Ovary (tissue), 9 donors: ENCODE measurements around the gene ADGRG2. TPM values are rescaled to one million over a fixed set of nuclear protein-coding genes. Genes with fewer than 3 reads are reported as not detected.
"Not testable (repeated sequence)": the region's sequence is repeated elsewhere in the genome, so short reads cannot be mapped to it uniquely, and the experiment has no call there.

Experiments
- DNase-seq, 5 donors: peaks; one replicate each; pipeline ENCODE4 v3.0.0-alpha.2; 2019 to 2020
- H3K27ac ChIP-seq, 2 donors: fragments of 200-600 bp; one replicate each; pipeline versions ENCODE4 v1.5.1 to v1.8.0; 2019 to 2022
- H3K27me3 ChIP-seq: fragments of 200-600 bp; one replicate; pipeline ENCODE4 v1.8.0; 2022
- H3K36me3 ChIP-seq: fragments of 200-600 bp; sonication (generic); one replicate; pipeline ENCODE4 v1.5.1; 2019
- H3K4me1 ChIP-seq: one replicate; pipeline ENCODE4 v1.8.1; 2013; ENCODE audit warnings: mild to moderate bottlenecking, moderate library complexity; ENCODE audit not compliant: insufficient read depth
- H3K4me3 ChIP-seq: fragments of 200-600 bp; sonication (generic); one replicate; pipeline ENCODE4 v1.5.1; 2017
- H3K9me3 ChIP-seq, 2 donors: fragments of 200-600 bp in 1 of 2; sonication (generic) in 1 of 2; one replicate each; pipeline versions ENCODE4 v1.5.1 to v1.8.1; 2013 to 2019; ENCODE audit warnings: mild to moderate bottlenecking in 1 of 2, moderate library complexity in 1 of 2
- EP300 ChIP-seq: sonication (generic); formaldehyde crosslinking; IDR thresholded peaks from one replicate; pipeline ENCODE4 v1.6.1; 2017; ENCODE audit warnings: antibody characterized with exemption
- POLR2A ChIP-seq: fragments of 450-650 bp; IDR thresholded peaks from one replicate; pipeline ENCODE4 v1.6.1; 2017; ENCODE audit warnings: antibody characterized with exemption, mild to moderate bottlenecking, moderate library complexity
- WGBS, 3 donors: extraction: QIAGEN DNeasy Blood & Tissue Kit in 1 of 3; methylation state at CpG; one replicate each; pipeline versions ENCODE4 v1.1.5 to v1.1.7; 2013 to 2017; 5-methylcytosine and 5-hydroxymethylcytosine counted together
- intact Hi-C, 4 donors: fragments of 100-400 bp; cut with DNase I; formaldehyde crosslinking; loops; one replicate each; pipeline versions ENCODE4 v1.11.0 to v1.15.1; 2022 to 2023
- polyA plus RNA-seq, 2 donors: library from polyadenylated mRNA; stranded (reverse); fragments of 200-250 nt in 1 of 2; fragments of 350-450 nt in 1 of 2; fragmentation: Illumina TruSeq in 1 of 2; extraction: RNeasy Lipid Tissue Mini Kit (QIAGEN cat#74804) in 1 of 2; gene quantifications; one replicate each; pipeline ENCODE4 v1.2.3, GENCODE V29; 2013 to 2014
- total RNA-seq, 7 donors: library from RNA; depleted of rRNA in 2 of 7; stranded (reverse); fragments of >200 nt in 2 of 7; fragmentation: NEBNext Ultra II Directional in 3 of 7; extraction: Animal tissue kit (Norgen Biotek cat#: 25700) in 3 of 7; gene quantifications; one replicate each; pipeline versions ENCODE4 v1.1.0 to v1.2.4, GENCODE V29; 2016 to 2023
- TF ChIP-seq, protein P1 (sequence below), 3 donors: fragments of 450-650 bp in 2 of 3; fragments of 200-600 bp in 1 of 3; IDR thresholded peaks; one replicate each; pipeline versions ENCODE4 v1.5.1 to v1.8.0; 2016 to 2022; ENCODE audit warnings: antibody characterized with exemption in 3 of 3, mild to moderate bottlenecking in 1 of 3
- donor health status: DM: no; HTN: no; CAD: no; lungs with moderate emphysema.
- donor health status: DM: no; HTN: no; CAD: no.
- donor health status: Bipolar disorder and iron deficiency.
- donor health status: DM: yes; HTN: yes; CAD: no.
- donor health status: DM: no; HTN: no; CAD: no.
- donor health status: DM: yes; HTN: yes; CAD: no.

The ADGRG2 gene
- total and polyA plus RNA-seq, 9 donors: 0.08 to 16.2 (median 1.3) TPM

GRCh38 chrX:19089555-19090040 is 32.7 kb downstream of the ADGRG2 start:
- Histone ChIP-seq H3K4me3 (no peak overlapping the region), H3K27ac (no peak overlapping the region), H3K36me3 (no peaks in the 10 kb centered on the region), H3K27me3 (no peaks in the 10 kb centered on the region), H3K9me3 (no peaks in the 10 kb centered on the region), H3K4me1 (no peaks in the 10 kb centered on the region)
- TF ChIP-seq EP300: no peak
- intact Hi-C loops: no loop called here
- no peak for DNase-seq
- WGBS, 3 donors: 70 to 74% (median 73%) methylated on average over 2 of the region's 2 CpGs

GRCh38 chrX:19086102-19086772 is 36.0 kb downstream of the ADGRG2 start:
- TF ChIP-seq POLR2A: no peak
- TF ChIP-seq EP300: no peak
- TF ChIP-seq, protein P1, sequence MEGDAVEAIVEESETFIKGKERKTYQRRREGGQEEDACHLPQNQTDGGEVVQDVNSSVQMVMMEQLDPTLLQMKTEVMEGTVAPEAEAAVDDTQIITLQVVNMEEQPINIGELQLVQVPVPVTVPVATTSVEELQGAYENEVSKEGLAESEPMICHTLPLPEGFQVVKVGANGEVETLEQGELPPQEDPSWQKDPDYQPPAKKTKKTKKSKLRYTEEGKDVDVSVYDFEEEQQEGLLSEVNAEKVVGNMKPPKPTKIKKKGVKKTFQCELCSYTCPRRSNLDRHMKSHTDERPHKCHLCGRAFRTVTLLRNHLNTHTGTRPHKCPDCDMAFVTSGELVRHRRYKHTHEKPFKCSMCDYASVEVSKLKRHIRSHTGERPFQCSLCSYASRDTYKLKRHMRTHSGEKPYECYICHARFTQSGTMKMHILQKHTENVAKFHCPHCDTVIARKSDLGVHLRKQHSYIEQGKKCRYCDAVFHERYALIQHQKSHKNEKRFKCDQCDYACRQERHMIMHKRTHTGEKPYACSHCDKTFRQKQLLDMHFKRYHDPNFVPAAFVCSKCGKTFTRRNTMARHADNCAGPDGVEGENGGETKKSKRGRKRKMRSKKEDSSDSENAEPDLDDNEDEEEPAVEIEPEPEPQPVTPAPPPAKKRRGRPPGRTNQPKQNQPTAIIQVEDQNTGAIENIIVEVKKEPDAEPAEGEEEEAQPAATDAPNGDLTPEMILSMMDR (IDR thresholded peaks at IDR 0.05): no peak
- Histone ChIP-seq H3K27ac (no peak overlapping the region), H3K4me3 (no peak overlapping the region), H3K4me1 (no peaks in the 10 kb centered on the region), H3K9me3 (no peaks in the 10 kb centered on the region), H3K27me3 (no peaks in the 10 kb centered on the region), H3K36me3 (no peaks in the 10 kb centered on the region)
- no peak for DNase-seq
- 70 to 80% (median 75%) methylated on average over 8 of the region's 8 CpGs for WGBS, 3 donors
- intact Hi-C loops: no loop called here

DNA sequence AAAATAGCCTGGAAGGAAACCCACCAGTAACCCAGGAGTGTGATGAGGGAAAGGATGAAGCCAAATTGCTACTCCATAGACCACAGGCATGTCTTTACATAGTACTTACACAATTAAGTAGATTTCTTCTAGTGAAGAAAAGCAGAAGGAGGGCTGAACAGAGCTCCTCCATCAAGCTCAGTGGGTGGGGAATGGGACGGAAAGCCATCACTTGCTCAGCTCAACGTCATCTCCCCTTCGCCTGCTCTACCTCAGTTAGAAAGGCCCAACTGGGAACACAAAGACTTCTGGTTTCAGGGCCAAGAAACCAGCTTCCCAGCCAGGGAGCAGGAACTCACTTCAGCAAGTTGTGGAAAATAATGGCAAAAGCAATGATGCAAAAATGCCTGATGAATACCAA is 36.6 kb downstream of the ADGRG2 start:
- WGBS, 3 donors: 86 to 94% (median 87%) methylated on average over 3 of the region's 3 CpGs
- H3K27me3 ChIP-seq: no peaks in the 10 kb centered on the region
- no peaks in the 10 kb centered on the region for H3K36me3 ChIP-seq
- H3K27ac ChIP-seq: no peak overlapping the region
- no peak for TF ChIP-seq EP300
- TF ChIP-seq POLR2A: no peak
- TF ChIP-seq, protein P1 (IDR thresholded peaks at IDR 0.05): no peak
- H3K9me3 ChIP-seq: no peaks in the 10 kb centered on the region
- no peak for DNase-seq
- intact Hi-C loops: no loop called here
- H3K4me3 ChIP-seq: no peak overlapping the region
- no peaks in the 10 kb centered on the region for H3K4me1 ChIP-seq

GRCh38 chrX:19075754-19076153 is 46.5 kb downstream of the ADGRG2 start:
- H3K9me3 ChIP-seq: no peaks in the 10 kb centered on the region

GRCh38 chrX:19072372-19072771 is 49.9 kb downstream of the ADGRG2 start:
- H3K27me3 ChIP-seq: no peaks in the 10 kb centered on the region
- H3K36me3 ChIP-seq: no peaks in the 10 kb centered on the region
- H3K27ac ChIP-seq: no peak overlapping the region
- intact Hi-C loops: no loop called here
- no peaks in the 10 kb centered on the region for H3K9me3 ChIP-seq
- TF ChIP-seq POLR2A (no peak), EP300 (no peak)
- H3K4me3 ChIP-seq: no peak overlapping the region
- DNase-seq: no peak
- 50 to 57% (median 50%) methylated on average over 3 of the region's 3 CpGs for WGBS, 3 donors
- H3K4me1 ChIP-seq: no peaks in the 10 kb centered on the region

More at GRCh38 chrX:19075754-19076153, 46.5 kb downstream of the ADGRG2 start:
- H3K36me3 ChIP-seq: no peaks in the 10 kb centered on the region
- TF ChIP-seq POLR2A (no peak), EP300 (no peak)
- no peaks in the 10 kb centered on the region for H3K27me3 ChIP-seq
- H3K4me3 ChIP-seq: no peak overlapping the region
- intact Hi-C loops: no loop called here
- H3K27ac ChIP-seq: no peak overlapping the region
- H3K4me1 ChIP-seq: no peaks in the 10 kb centered on the region
- no peak for DNase-seq

DNA sequence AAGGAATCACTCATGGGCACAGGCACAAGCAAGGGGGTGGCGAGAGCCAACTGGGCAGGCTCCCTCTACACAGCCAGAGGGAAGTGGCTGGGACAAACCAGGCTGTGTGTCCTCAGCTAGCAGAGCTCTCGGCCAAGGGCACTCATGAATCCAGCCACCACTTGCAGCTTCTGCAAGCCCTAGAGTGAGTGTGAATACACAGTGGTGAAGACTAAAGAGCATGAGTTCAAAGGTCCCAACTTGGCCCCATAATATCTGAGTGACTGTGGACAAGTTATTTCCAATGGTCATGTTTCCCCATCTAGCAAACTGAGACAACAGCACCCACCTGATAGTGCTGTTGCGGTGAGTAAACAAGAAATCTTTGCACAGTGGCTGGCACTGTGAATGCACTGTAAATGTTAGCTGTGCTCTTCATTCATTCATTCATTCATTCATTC is 51.7 kb downstream of the ADGRG2 start:
- Histone ChIP-seq H3K27me3 (no peaks in the 10 kb centered on the region), H3K9me3 (no peaks in the 10 kb centered on the region), H3K4me3 (no peak overlapping the region), H3K4me1 (no peaks in the 10 kb centered on the region), H3K27ac (no peak overlapping the region), H3K36me3 (no peaks in the 10 kb centered on the region)
- 78 to 84% (median 80%) methylated on average over 3 of the region's 3 CpGs for WGBS, 3 donors
- no peak for DNase-seq
- TF ChIP-seq, protein P1 (IDR thresholded peaks at IDR 0.05): no peak
- TF ChIP-seq EP300 (no peak), POLR2A (no peak)
- intact Hi-C loops: no loop called here

DNA sequence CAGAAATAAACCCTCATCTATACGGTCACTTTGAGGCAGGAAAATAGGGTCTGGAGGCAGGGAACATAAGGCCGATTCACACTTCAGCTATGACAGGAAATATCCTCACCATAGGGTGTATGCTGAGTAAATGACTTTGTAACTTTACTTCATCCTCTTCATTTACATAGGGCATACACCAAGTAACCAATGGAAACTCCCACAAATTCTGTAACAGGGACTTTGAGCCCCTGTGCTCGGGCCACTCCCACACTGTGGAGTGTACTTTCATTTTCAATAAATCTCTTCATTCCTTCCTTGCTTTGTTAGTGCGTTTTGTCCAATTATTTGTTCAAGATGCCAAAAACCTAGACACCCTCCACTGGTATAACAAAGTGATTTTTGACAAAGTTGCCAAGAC is 55.3 kb downstream of the ADGRG2 start:
- DNase-seq, intact Hi-C loops, H3K4me1 ChIP-seq, H3K4me3 ChIP-seq, H3K27ac ChIP-seq, H3K36me3 ChIP-seq, H3K9me3 ChIP-seq, H3K27me3 ChIP-seq: not testable (repeated sequence)
- 75 to 84% (median 76%) methylated on average over 4 of the region's 4 CpGs for WGBS, 3 donors
